Endothelial cell of umbilical vein (primary cell): ENCODE data around the gene LPP.

ENCODE experiments used
- CTCF ChIP-seq, 2 donors: IDR thresholded peaks; 1 replicate in 1 of 2; 2 replicates in 1 of 2; pipeline ENCODE4 v1.5.1; 2011; ENCODE audit warnings: low read length in 2 of 2, mild to moderate bottlenecking in 2 of 2, moderate library complexity in 2 of 2, control low read depth in 1 of 2, inconsistent platforms in 1 of 2, low read depth in 1 of 2; ENCODE audit not compliant: insufficient read depth in 1 of 2; ENCODE audit errors: extremely low read depth in 1 of 2
- JUN ChIP-seq: IDR thresholded peaks from 2 replicates; pipeline ENCODE4 v1.6.1; 2011; ENCODE audit warnings: borderline replicate concordance, low read depth; ENCODE audit not compliant: insufficient read length, insufficient read depth
- POLR2AphosphoS5 ChIP-seq: IDR thresholded peaks from 2 replicates; pipeline ENCODE4 v1.6.1; 2012; ENCODE audit warnings: low read depth, mild to moderate bottlenecking, control low read depth, low read length, moderate library complexity; ENCODE audit not compliant: insufficient read depth

- TF ChIP-seq CTCF (IDR thresholded peaks at IDR 0.05; ENCODE audit: extremely low read depth in 1 of 2, insufficient read depth in 1 of 2, low read depth in 1 of 2, low read length in 2 of 2) (no peak), POLR2AphosphoS5 (no peak), JUN (no peak)
Measured at GRCh38 chr3:188123170-188123905, 30.6 kb upstream of the LPP start.
